MM.1S (cell line): ENCODE measurements around the gene BATF3.

Source experiments
- EZH2 ChIP-seq: fragments of 300-600 bp; sonication (generic); optimal IDR thresholded peaks from 2 replicates; pipeline ENCODE3; 2017; ENCODE audit warnings: low read depth, mild to moderate bottlenecking, antibody characterized with exemption, low read length, mixed read lengths
- TF ChIP-seq, protein P1 (sequence below): fragments of 300-600 bp; sonication (generic); IDR thresholded peaks from 2 replicates; pipeline ENCODE4 v1.5.1; 2016; ENCODE audit warnings: antibody characterized with exemption, low read length, mixed read lengths

- TF ChIP-seq, protein P1, sequence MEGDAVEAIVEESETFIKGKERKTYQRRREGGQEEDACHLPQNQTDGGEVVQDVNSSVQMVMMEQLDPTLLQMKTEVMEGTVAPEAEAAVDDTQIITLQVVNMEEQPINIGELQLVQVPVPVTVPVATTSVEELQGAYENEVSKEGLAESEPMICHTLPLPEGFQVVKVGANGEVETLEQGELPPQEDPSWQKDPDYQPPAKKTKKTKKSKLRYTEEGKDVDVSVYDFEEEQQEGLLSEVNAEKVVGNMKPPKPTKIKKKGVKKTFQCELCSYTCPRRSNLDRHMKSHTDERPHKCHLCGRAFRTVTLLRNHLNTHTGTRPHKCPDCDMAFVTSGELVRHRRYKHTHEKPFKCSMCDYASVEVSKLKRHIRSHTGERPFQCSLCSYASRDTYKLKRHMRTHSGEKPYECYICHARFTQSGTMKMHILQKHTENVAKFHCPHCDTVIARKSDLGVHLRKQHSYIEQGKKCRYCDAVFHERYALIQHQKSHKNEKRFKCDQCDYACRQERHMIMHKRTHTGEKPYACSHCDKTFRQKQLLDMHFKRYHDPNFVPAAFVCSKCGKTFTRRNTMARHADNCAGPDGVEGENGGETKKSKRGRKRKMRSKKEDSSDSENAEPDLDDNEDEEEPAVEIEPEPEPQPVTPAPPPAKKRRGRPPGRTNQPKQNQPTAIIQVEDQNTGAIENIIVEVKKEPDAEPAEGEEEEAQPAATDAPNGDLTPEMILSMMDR = no peak
- TF ChIP-seq EZH2 = no peak
These were observed 50.6 kb downstream of the BATF3 start for GRCh38 chr1:212649020-212649419.
